Measurements from ENCODE around the gene CAND1. TPM values are rescaled to one million over a fixed set of nuclear protein-coding genes. Genes with fewer than 3 reads are reported as not detected.

CAND1 gene
- total and polyA plus RNA-seq, 2 of the 8 experiments (the other 6 are each of a cell fraction or from before 2014, with no cell fraction given), result 39.4 to 271 TPM

- WGBS, 2 experiments (ENCODE audit: extremely low coverage in 1 of 2, insufficient coverage in 1 of 2, insufficient read length in 1 of 2, insufficient replicate concordance in 2 of 2, low coverage in 1 of 2, low lambda C conversion rate in 2 of 2, missing lambda C conversion rate in 1 of 2), result 33% methylated on average over 7 of the region's 8 CpGs; no CpG with 5 or more reads in 1 of the 2 experiments
- Histone ChIP-seq H3K56ac (replicated peaks; ENCODE audit: insufficient read length, low read depth, low read length) (no peak overlapping the region), H3K79me1 (ENCODE audit: low read depth, low read length) (no peaks in the 10 kb centered on the region), H3K4me1 (replicated peaks in 1 of 4; ENCODE audit: control insufficient read depth in 3 of 4, insufficient read depth in 4 of 4, low read length in 3 of 4) (no peaks in the 10 kb centered on the region; a peak in 1 of 7 replicates), H3K4me2 (ENCODE audit: insufficient read depth in 1 of 2, low read depth in 2 of 2, low read length in 2 of 2) (no peak overlapping the region), H2BK5ac (ENCODE audit: low read depth, low read length) (no peak overlapping the region), H4K20me1 (replicated peaks in 1 of 2; ENCODE audit: control insufficient read depth in 1 of 2, insufficient read depth in 2 of 2, low read length in 2 of 2) (no peaks in the 10 kb centered on the region), H3K23ac (ENCODE audit: insufficient read length) (no peak overlapping the region), H2BK120ac (replicated peaks; ENCODE audit: low read depth, low read length) (no peak overlapping the region), H4K5ac (ENCODE audit: insufficient read length, low read depth, low read length) (no peak overlapping the region), H3K4me3 (ENCODE audit: extremely low read depth in 1 of 4, insufficient read depth in 2 of 4, low read depth in 3 of 4, low read length in 4 of 4) (no peak overlapping the region), H3K79me2 (ENCODE audit: control insufficient read depth in 1 of 2, insufficient read depth in 2 of 2, low read length in 2 of 2) (no peaks in the 10 kb centered on the region), H2AFZ (ENCODE audit: low read length) (0 out of 2 replicates have a peak overlapping the region, but pooled peaks have one; percentile 48), H3K9me3 (ENCODE audit: insufficient read depth in 2 of 2, low read depth in 1 of 2, low read length in 1 of 2) (no peaks in the 10 kb centered on the region), H4K8ac (ENCODE audit: extremely low read depth, insufficient read depth, low read length) (no peak overlapping the region), H2AK5ac (ENCODE audit: low read depth, low read length) (no peak overlapping the region), H2BK20ac (ENCODE audit: low read length) (no peak overlapping the region), H3K4ac (replicated peaks; ENCODE audit: insufficient read length, low read depth, low read length) (no peak overlapping the region), H3K9ac (replicated peaks in 1 of 4; ENCODE audit: extremely low read depth in 1 of 4, low read depth in 3 of 4, low read length in 3 of 4) (no peak overlapping the region), H3K27ac (ENCODE audit: low read depth, low read length) (no peak overlapping the region), H2BK12ac (ENCODE audit: low read depth, low read length) (no peak overlapping the region), H2BK15ac (ENCODE audit: low read length) (no peak overlapping the region), H4K91ac (replicated peaks; ENCODE audit: insufficient read length, low read length) (no peak overlapping the region), H3K36me3 (ENCODE audit: control insufficient read depth in 2 of 4, insufficient read depth in 4 of 4, low read length in 3 of 4) (no peaks in the 10 kb centered on the region), H3K14ac (ENCODE audit: insufficient read length) (no peak overlapping the region), H3K23me2 (ENCODE audit: low read depth, low read length) (no peaks in the 10 kb centered on the region), H3K18ac (ENCODE audit: extremely low read depth, low read length) (no peak overlapping the region), H3K27me3 (replicated peaks in 1 of 4; ENCODE audit: control insufficient read depth in 3 of 4, extremely low read depth in 1 of 4, insufficient read depth in 3 of 4, low read length in 3 of 4) (no peaks in the 10 kb centered on the region)
- ChIA-PET POLR2A (ENCODE audit: partially characterized antibody) (no interaction called here), CTCF (ENCODE audit: partially characterized antibody) (interaction anchor here (0.5 to 5.9 kb wide), 47 partner anchors 8 to 961 kb away, joined by 3 to 45 read pairs (median 4); partner anchors contain the start of gene DYRK2)
- DNase-seq (ENCODE audit: low read depth in 1 of 2, low spot score in 2 of 2) (peak in 1 of 2 experiments; percentile 17), FAIRE-seq (peak; percentile 60)
- TF ChIP-seq POLR2AphosphoS5 (IDR thresholded peaks at IDR 0.05; ENCODE audit: low read depth, low read length) (no peak), YY1 (IDR thresholded peaks at IDR 0.05; ENCODE audit: low read depth, low read length) (no peak), KDM4A (IDR thresholded peaks at IDR 0.05; ENCODE audit: low read depth, low read length, severe bottlenecking) (no peak), CBX5 (IDR thresholded peaks at IDR 0.05; ENCODE audit: low read depth, low read length) (no peak), TAF7 (optimal IDR thresholded peaks at IDR 0.05; ENCODE audit: borderline replicate concordance, low read depth, low read length) (no peak), BRCA1 (IDR thresholded peaks at IDR 0.05; ENCODE audit: low read depth, low read length) (no peak), RAD21 (IDR thresholded peaks at IDR 0.05 in 1 of 2, conservative IDR thresholded peaks at IDR 0.05 in 1 of 2; ENCODE audit: low read depth in 2 of 2, low read length in 2 of 2) (peak; percentile 79 to 80), CHD1 (IDR thresholded peaks at IDR 0.05; ENCODE audit: low read depth, low read length) (no peak), POU5F1 (IDR thresholded peaks at IDR 0.05; ENCODE audit: low read depth, low read length) (no peak), HDAC2 (IDR thresholded peaks at IDR 0.05; ENCODE audit: borderline replicate concordance in 1 of 2, low read depth in 2 of 2, low read length in 2 of 2) (no peak), PHF8 (conservative IDR thresholded peaks at IDR 0.05; ENCODE audit: low read depth, low read length) (no peak)
Observed at GRCh38 chr12:67355428-67356379, 86.5 kb downstream of the CAND1 start.
